Gastrocnemius medialis (tissue), 4 donors: ENCODE results near the gene RETSAT. TPM values are rescaled to one million over a fixed set of nuclear protein-coding genes. Genes with fewer than 3 reads are reported as not detected.

ENCODE experiments used
- ATAC-seq, 2 donors: fragments of 150-250 bp; one replicate each; pipeline ENCODE4 v1.9.1; 2016
- DNase-seq, 2 donors: peaks; one replicate each; pipeline ENCODE4 v3.0.0-alpha.2; 2019
- H3K27ac ChIP-seq, 4 donors: fragments of 200-600 bp; sonication (generic); 1 replicate in 1 of 4; 2 replicates in 3 of 4; pipeline ENCODE4 v1.5.1; 2016 to 2018; ENCODE audit warnings: mild to moderate bottlenecking in 2 of 4, moderate library complexity in 1 of 4
- H3K27me3 ChIP-seq, 3 donors: fragments of 200-600 bp; sonication (generic) in 2 of 3; 1 replicate in 1 of 3; 2 replicates in 2 of 3; pipeline versions ENCODE4 v1.5.1 to v1.6.0; 2016 to 2019; ENCODE audit warnings: mild to moderate bottlenecking in 1 of 3, moderate library complexity in 1 of 3
- H3K36me3 ChIP-seq, 2 donors: fragments of 200-600 bp; sonication (generic) in 1 of 2; one replicate each; pipeline ENCODE4 v1.5.1; 2017 to 2018
- H3K4me1 ChIP-seq, 2 donors: fragments of 200-600 bp; sonication (generic) in 1 of 2; one replicate each; pipeline ENCODE4 v1.5.1; 2016 to 2017; ENCODE audit warnings: mild to moderate bottlenecking in 2 of 2
- H3K4me3 ChIP-seq, 4 donors: fragments of 200-600 bp; sonication (generic) in 3 of 4; 1 replicate in 1 of 4; 2 replicates in 3 of 4; pipeline ENCODE4 v1.5.1; 2016 to 2019; ENCODE audit warnings: mild to moderate bottlenecking in 2 of 4
- H3K9me3 ChIP-seq, 3 donors: fragments of 200-600 bp; sonication (generic) in 2 of 3; 1 replicate in 1 of 3; 2 replicates in 2 of 3; pipeline ENCODE4 v1.5.1; 2016 to 2019
- CTCF ChIP-seq, 5 experiments: fragments of 450-650 bp in 3 of 5; fragments of 200-600 bp in 2 of 5; sonication (generic) in 2 of 5; IDR thresholded peaks in 4 of 5; conservative IDR thresholded peaks in 1 of 5; 1 replicate in 4 of 5; 2 replicates in 1 of 5; pipeline ENCODE4 v1.5.1; 2016 to 2019; ENCODE audit warnings: antibody characterized with exemption in 5 of 5, mild to moderate bottlenecking in 3 of 5, moderate library complexity in 3 of 5
- POLR2A ChIP-seq, 2 donors: fragments of 450-650 bp; IDR thresholded peaks; one replicate each; pipeline ENCODE4 v1.6.1; 2017; ENCODE audit warnings: antibody characterized with exemption in 2 of 2, mild to moderate bottlenecking in 2 of 2, moderate library complexity in 2 of 2
- in situ Hi-C, 4 donors: fragments of 200-750 bp; cut with MboI; loops; one replicate each; pipeline versions ENCODE4 v1.15.0 to v1.8.0; 2017; ENCODE audit warnings: low sequenced_read_pairs in 4 of 4
- intact Hi-C: fragments of 100-400 bp; cut with DNase I; formaldehyde crosslinking; loops from one replicate; pipeline ENCODE4 v1.15.1; 2023; ENCODE audit warnings: low total_unique reads
- total RNA-seq, 4 donors: library from RNA; depleted of rRNA; stranded (reverse); fragments of >200 nt; gene quantifications; one replicate each; pipeline versions ENCODE4 v1.1.0 to v1.2.3, GENCODE V29; 2016

RETSAT gene
- total RNA-seq, 4 donors from 2014 or later, result 62.2 to 151 (median 116) TPM

DNA sequence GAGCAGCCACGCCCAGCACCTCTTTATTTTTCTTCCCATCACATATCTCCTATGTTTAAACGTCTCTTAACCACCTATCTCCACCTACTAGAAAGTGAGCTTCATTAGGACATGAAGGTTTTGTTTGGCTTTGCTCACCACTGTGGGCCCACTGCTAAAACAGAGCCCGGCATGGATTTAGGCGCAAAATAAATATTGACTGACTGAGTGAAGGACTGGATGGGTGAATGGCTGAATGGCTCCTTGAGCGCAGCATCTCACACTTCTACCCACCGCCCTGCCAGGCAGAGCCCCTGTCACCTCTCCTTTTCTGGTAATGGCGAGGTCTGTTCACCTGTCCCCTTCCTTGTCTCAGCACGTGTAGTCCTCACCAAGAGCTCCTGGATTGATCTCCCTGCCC lies 45.7 kb upstream of the RETSAT start:
- no peaks in the 10 kb centered on the region for H3K27me3 ChIP-seq
- no peaks in the 10 kb centered on the region for H3K36me3 ChIP-seq
- TF ChIP-seq CTCF (IDR thresholded peaks at IDR 0.05 in 4 of 5, conservative IDR thresholded peaks at IDR 0.05 in 1 of 5) (no peak), POLR2A (IDR thresholded peaks at IDR 0.05) (no peak)
- intact Hi-C loops, result no loop called here
- ATAC-seq (no peak), DNase-seq (no peak)
- no peak overlapping the region for H3K27ac ChIP-seq
- H3K4me1 ChIP-seq, result no peaks in the 10 kb centered on the region
- H3K9me3 ChIP-seq, result no peaks in the 10 kb centered on the region
- no peak overlapping the region for H3K4me3 ChIP-seq
- in situ Hi-C loops, result no loop called here

DNA sequence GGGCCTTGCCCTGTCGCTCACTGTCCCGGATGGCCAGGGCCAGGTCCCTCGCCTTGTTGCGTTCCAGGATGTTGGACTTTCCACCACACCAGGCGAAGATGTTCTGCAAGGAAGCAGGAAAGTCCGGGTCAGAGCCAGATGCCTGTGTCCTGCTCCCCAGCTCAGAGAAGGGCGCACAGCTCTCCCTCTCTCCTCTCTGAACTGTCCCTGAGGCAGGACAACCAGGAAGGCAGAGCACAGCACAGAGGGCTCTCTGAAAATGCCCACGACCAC lies 44.8 kb upstream of the RETSAT start:
- DNase-seq (peak in 1 of 2 donors; percentile 8), ATAC-seq (no peak)
- no peaks in the 10 kb centered on the region for H3K27me3 ChIP-seq
- TF ChIP-seq CTCF (IDR thresholded peaks at IDR 0.05 in 4 of 5, conservative IDR thresholded peaks at IDR 0.05 in 1 of 5) (no peak), POLR2A (IDR thresholded peaks at IDR 0.05) (no peak)
- intact Hi-C loops, result no loop called here
- H3K36me3 ChIP-seq, result no peaks in the 10 kb centered on the region
- H3K9me3 ChIP-seq, result no peaks in the 10 kb centered on the region
- no peak overlapping the region for H3K27ac ChIP-seq
- H3K4me1 ChIP-seq, result peaks cover 6% of the 10 kb centered on the region in 2 donors
- in situ Hi-C loops, result no loop called here
- H3K4me3 ChIP-seq, result no peak overlapping the region

- intact Hi-C loops, result no loop called here
- TF ChIP-seq POLR2A (IDR thresholded peaks at IDR 0.05) (no peak), CTCF (IDR thresholded peaks at IDR 0.05 in 4 of 5, conservative IDR thresholded peaks at IDR 0.05 in 1 of 5) (no peak)
- H3K27ac ChIP-seq, result no peak overlapping the region
- H3K27me3 ChIP-seq, result no peaks in the 10 kb centered on the region
- in situ Hi-C loops, result no loop called here
- H3K36me3 ChIP-seq, result no peaks in the 10 kb centered on the region
- no peak overlapping the region for H3K4me3 ChIP-seq
- ATAC-seq, result no peak
- DNase-seq, result peak in 1 of 2 donors; percentile 8
- H3K4me1 ChIP-seq, result peaks cover 11% of the 10 kb centered on the region in 2 donors
- no peaks in the 10 kb centered on the region for H3K9me3 ChIP-seq
Measured at GRCh38 chr2:85398426-85399182, 44.3 kb upstream of the RETSAT start.

- in situ Hi-C loops (no loop called here), intact Hi-C loops (no loop called here)
- Histone ChIP-seq H3K36me3 (no peaks in the 10 kb centered on the region), H3K4me1 (peaks cover 12 to 15% of the 10 kb centered on the region in 2 donors), H3K9me3 (no peaks in the 10 kb centered on the region), H3K27me3 (no peaks in the 10 kb centered on the region), H3K4me3 (no peak overlapping the region), H3K27ac (no peak overlapping the region)
- TF ChIP-seq CTCF (IDR thresholded peaks at IDR 0.05 in 4 of 5, conservative IDR thresholded peaks at IDR 0.05 in 1 of 5) (no peak), POLR2A (IDR thresholded peaks at IDR 0.05) (no peak)
- DNase-seq (peak in 1 of 2 donors; percentile 43), ATAC-seq (no peak)
Measured at GRCh38 chr2:85397925-85398331, 43.6 kb upstream of the RETSAT start.
